OCI-LY7 (cell line): ENCODE measurements around the gene SHISAL1.

ENCODE experiments used
- EZH2phosphoT487 ChIP-seq: fragments of 200-600 bp; sonication (generic); IDR thresholded peaks from 2 replicates; pipeline ENCODE4 v1.6.1; 2018; ENCODE audit warnings: low read depth, borderline replicate concordance, mild to moderate bottlenecking, mixed run types, antibody characterized with exemption, low read length, moderate library complexity, mixed read lengths
- TF ChIP-seq, protein P1 (sequence below): fragments of 200-600 bp; sonication (generic); conservative IDR thresholded peaks from 2 replicates; pipeline ENCODE4 v1.5.1; 2014; ENCODE audit warnings: mild to moderate bottlenecking, antibody characterized with exemption, low read length, moderate library complexity, mixed read lengths

DNA sequence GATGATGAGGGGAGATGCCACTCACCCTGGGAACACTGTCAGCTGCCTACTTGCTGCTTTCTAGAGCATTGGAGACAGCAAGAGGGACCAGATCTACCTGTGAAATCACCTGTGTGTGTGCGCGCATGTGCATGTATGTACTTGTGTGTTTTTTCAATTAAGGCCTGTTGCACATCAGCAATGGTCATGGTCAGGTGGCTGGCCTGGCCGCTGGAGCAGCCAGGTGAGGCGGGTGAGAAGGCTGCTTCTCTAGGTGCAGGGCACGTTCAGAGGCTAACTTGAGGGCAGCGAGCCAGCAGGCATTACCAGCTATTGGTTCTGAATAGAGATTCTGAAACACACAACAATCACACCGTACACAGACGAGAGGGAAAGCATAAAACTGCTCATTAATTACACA is 66.9 kb downstream of the SHISAL1 start:
- TF ChIP-seq, protein P1, sequence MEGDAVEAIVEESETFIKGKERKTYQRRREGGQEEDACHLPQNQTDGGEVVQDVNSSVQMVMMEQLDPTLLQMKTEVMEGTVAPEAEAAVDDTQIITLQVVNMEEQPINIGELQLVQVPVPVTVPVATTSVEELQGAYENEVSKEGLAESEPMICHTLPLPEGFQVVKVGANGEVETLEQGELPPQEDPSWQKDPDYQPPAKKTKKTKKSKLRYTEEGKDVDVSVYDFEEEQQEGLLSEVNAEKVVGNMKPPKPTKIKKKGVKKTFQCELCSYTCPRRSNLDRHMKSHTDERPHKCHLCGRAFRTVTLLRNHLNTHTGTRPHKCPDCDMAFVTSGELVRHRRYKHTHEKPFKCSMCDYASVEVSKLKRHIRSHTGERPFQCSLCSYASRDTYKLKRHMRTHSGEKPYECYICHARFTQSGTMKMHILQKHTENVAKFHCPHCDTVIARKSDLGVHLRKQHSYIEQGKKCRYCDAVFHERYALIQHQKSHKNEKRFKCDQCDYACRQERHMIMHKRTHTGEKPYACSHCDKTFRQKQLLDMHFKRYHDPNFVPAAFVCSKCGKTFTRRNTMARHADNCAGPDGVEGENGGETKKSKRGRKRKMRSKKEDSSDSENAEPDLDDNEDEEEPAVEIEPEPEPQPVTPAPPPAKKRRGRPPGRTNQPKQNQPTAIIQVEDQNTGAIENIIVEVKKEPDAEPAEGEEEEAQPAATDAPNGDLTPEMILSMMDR, result no peak
- TF ChIP-seq EZH2phosphoT487, result no peak
